GM23338 (cell line): ENCODE measurements around the gene GATAD2B. TPM values are rescaled to one million over a fixed set of nuclear protein-coding genes. Genes with fewer than 3 reads are reported as not detected.

Experiments
- ATAC-seq: fragments of 200-7000 bp; cut with Tn5 transposase; 3 replicates; pipeline ENCODE4 v1.9.1; 2020
- DNase-seq: peaks from one replicate; pipeline ENCODE4 v3.0.0-alpha.2; 2015; ENCODE audit warnings: low spot score
- H2AFZ ChIP-seq: fragments of 200-600 bp; sonication (generic); 2 replicates; pipeline ENCODE4 v1.8.0; 2016; ENCODE audit warnings: antibody characterized with exemption, mild to moderate bottlenecking, moderate library complexity
- H3F3A ChIP-seq: fragments of 200-600 bp; sonication (generic); replicated peaks from 2 replicates; pipeline ENCODE4 v1.8.0; 2017; ENCODE audit warnings: antibody characterized with exemption, mixed run types, low read depth
- H3K27ac ChIP-seq: fragments of 200-600 bp; sonication (generic); 2 replicates; pipeline ENCODE4 v1.6.1; 2016; ENCODE audit warnings: low read depth
- H3K27me3 ChIP-seq: fragments of 200-600 bp; sonication (generic); 2 replicates; pipeline ENCODE4 v1.8.0; 2016; ENCODE audit warnings: mild to moderate bottlenecking, mixed run types, moderate library complexity; ENCODE audit not compliant: insufficient read depth
- H3K36me3 ChIP-seq: fragments of 200-600 bp; sonication (generic); 2 replicates; pipeline ENCODE4 v1.8.0; 2016; ENCODE audit warnings: mild to moderate bottlenecking; ENCODE audit not compliant: insufficient read depth
- H3K4me1 ChIP-seq: fragments of 200-600 bp; sonication (generic); 2 replicates; pipeline ENCODE4 v1.8.0; 2016; ENCODE audit warnings: mild to moderate bottlenecking, moderate library complexity; ENCODE audit not compliant: insufficient read depth
- H3K4me2 ChIP-seq: fragments of 200-600 bp; sonication (generic); 2 replicates; pipeline ENCODE4 v1.7.1; 2017; ENCODE audit warnings: mixed run types
- H3K4me3 ChIP-seq: fragments of 200-600 bp; sonication (generic); 2 replicates; pipeline ENCODE4 v1.6.1; 2016; ENCODE audit warnings: mixed run types
- H3K79me2 ChIP-seq: fragments of 200-600 bp; sonication (generic); replicated peaks from 2 replicates; pipeline ENCODE4 v1.8.0; 2017; ENCODE audit warnings: mild to moderate bottlenecking; ENCODE audit not compliant: insufficient read depth
- H3K9me2 ChIP-seq: fragments of 200-600 bp; sonication (generic); 2 replicates; pipeline ENCODE4 v1.8.0; 2017; ENCODE audit not compliant: insufficient read depth
- H4K20me1 ChIP-seq: fragments of 200-600 bp; sonication (generic); replicated peaks from 2 replicates; pipeline ENCODE4 v1.8.0; 2017; ENCODE audit warnings: mild to moderate bottlenecking; ENCODE audit not compliant: insufficient read depth
- H3K27ac Mint-ChIP-seq: 2 replicates; pipeline ENCODE4 v1.8.0; 2020; ENCODE audit warnings: inconsistent platforms, mild to moderate bottlenecking, moderate library complexity, mixed read lengths
- H3K27me3 Mint-ChIP-seq: 3 replicates; pipeline ENCODE4 v1.8.0; 2022; ENCODE audit warnings: low read depth, mild to moderate bottlenecking, moderate library complexity, mixed read lengths, inconsistent platforms; ENCODE audit not compliant: insufficient read depth, poor library complexity
- H3K36me3 Mint-ChIP-seq: 3 replicates; pipeline ENCODE4 v1.8.0; 2021; ENCODE audit warnings: low read depth, mild to moderate bottlenecking, inconsistent platforms, moderate library complexity, mixed read lengths
- H3K4me1 Mint-ChIP-seq: 3 replicates; pipeline ENCODE4 v1.8.0; 2020; ENCODE audit warnings: mild to moderate bottlenecking, inconsistent platforms, mixed read lengths
- H3K4me3 Mint-ChIP-seq: 3 replicates; pipeline ENCODE4 v1.8.0; 2021; ENCODE audit warnings: moderate library complexity, mild to moderate bottlenecking, inconsistent platforms, mixed read lengths
- H3K9me3 Mint-ChIP-seq: 3 replicates; pipeline ENCODE4 v1.8.0; 2020; ENCODE audit warnings: moderate library complexity, mild to moderate bottlenecking, inconsistent platforms, mixed read lengths
- EZH2 ChIP-seq: fragments of 200-600 bp; sonication (generic); IDR thresholded peaks from one replicate; pipeline ENCODE4 v1.8.0; 2017; ENCODE audit warnings: antibody characterized with exemption, mild to moderate bottlenecking, low read depth; ENCODE audit not compliant: unreplicated experiment
- EZH2phosphoT487 ChIP-seq: fragments of 200-600 bp; sonication (generic); IDR thresholded peaks from one replicate; pipeline ENCODE4 v1.8.1; 2018; ENCODE audit warnings: antibody characterized with exemption; ENCODE audit not compliant: unreplicated experiment
- JUNB ChIP-seq: IDR thresholded peaks from one replicate; pipeline ENCODE4 v1.6.1; 2016; ENCODE audit warnings: antibody characterized with exemption; ENCODE audit not compliant: unreplicated experiment
- POLR2AphosphoS5 ChIP-seq: IDR thresholded peaks from 2 replicates; pipeline ENCODE4 v1.6.1; 2016; ENCODE audit warnings: antibody characterized with exemption, low read depth
- polyA plus RNA-seq: library from polyadenylated mRNA; unstranded; fragments of >200 nt; fragmentation: Nextera tagmentation; extraction: Ambion mirVana; gene quantifications from 2 replicates; pipeline ENCODE4 v1.2.1, GENCODE V29; 2016
- total RNA-seq: library from RNA; depleted of rRNA; stranded (reverse); fragments of >200 nt; shearing (Covaris generic); gene quantifications from 2 replicates; pipeline ENCODE4 v1.2.3, GENCODE V29; 2014
- TF ChIP-seq, protein P1 (sequence below): fragments of 250-450 bp; sonication (Bioruptor Pico); IDR thresholded peaks from 2 replicates; pipeline ENCODE4 v1.5.0; 2020; ENCODE audit warnings: mild to moderate bottlenecking, moderate library complexity

Gene GATAD2B
- total and polyA plus RNA-seq, 2 experiments from 2014 or later: 5.2 to 17.8 TPM

DNA sequence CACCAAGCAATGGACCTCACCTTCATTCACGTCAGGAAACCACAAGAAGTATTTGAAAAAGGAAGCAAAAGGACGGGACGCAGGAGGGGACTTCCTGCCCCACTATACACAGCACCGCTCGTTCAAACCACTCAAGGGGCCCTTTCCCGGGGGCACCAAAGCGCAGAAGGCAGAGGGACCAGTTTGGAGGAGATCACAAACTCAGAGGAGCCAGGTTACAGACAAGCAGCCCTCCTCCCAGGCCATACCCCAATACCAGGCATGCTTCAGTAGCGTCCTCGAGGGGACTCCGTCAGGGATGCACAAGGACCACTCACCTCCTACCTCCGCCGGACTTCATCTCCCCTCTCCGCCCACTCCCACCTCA lies 35.0 kb upstream of the GATAD2B start (continued):
- TF ChIP-seq, protein P1, sequence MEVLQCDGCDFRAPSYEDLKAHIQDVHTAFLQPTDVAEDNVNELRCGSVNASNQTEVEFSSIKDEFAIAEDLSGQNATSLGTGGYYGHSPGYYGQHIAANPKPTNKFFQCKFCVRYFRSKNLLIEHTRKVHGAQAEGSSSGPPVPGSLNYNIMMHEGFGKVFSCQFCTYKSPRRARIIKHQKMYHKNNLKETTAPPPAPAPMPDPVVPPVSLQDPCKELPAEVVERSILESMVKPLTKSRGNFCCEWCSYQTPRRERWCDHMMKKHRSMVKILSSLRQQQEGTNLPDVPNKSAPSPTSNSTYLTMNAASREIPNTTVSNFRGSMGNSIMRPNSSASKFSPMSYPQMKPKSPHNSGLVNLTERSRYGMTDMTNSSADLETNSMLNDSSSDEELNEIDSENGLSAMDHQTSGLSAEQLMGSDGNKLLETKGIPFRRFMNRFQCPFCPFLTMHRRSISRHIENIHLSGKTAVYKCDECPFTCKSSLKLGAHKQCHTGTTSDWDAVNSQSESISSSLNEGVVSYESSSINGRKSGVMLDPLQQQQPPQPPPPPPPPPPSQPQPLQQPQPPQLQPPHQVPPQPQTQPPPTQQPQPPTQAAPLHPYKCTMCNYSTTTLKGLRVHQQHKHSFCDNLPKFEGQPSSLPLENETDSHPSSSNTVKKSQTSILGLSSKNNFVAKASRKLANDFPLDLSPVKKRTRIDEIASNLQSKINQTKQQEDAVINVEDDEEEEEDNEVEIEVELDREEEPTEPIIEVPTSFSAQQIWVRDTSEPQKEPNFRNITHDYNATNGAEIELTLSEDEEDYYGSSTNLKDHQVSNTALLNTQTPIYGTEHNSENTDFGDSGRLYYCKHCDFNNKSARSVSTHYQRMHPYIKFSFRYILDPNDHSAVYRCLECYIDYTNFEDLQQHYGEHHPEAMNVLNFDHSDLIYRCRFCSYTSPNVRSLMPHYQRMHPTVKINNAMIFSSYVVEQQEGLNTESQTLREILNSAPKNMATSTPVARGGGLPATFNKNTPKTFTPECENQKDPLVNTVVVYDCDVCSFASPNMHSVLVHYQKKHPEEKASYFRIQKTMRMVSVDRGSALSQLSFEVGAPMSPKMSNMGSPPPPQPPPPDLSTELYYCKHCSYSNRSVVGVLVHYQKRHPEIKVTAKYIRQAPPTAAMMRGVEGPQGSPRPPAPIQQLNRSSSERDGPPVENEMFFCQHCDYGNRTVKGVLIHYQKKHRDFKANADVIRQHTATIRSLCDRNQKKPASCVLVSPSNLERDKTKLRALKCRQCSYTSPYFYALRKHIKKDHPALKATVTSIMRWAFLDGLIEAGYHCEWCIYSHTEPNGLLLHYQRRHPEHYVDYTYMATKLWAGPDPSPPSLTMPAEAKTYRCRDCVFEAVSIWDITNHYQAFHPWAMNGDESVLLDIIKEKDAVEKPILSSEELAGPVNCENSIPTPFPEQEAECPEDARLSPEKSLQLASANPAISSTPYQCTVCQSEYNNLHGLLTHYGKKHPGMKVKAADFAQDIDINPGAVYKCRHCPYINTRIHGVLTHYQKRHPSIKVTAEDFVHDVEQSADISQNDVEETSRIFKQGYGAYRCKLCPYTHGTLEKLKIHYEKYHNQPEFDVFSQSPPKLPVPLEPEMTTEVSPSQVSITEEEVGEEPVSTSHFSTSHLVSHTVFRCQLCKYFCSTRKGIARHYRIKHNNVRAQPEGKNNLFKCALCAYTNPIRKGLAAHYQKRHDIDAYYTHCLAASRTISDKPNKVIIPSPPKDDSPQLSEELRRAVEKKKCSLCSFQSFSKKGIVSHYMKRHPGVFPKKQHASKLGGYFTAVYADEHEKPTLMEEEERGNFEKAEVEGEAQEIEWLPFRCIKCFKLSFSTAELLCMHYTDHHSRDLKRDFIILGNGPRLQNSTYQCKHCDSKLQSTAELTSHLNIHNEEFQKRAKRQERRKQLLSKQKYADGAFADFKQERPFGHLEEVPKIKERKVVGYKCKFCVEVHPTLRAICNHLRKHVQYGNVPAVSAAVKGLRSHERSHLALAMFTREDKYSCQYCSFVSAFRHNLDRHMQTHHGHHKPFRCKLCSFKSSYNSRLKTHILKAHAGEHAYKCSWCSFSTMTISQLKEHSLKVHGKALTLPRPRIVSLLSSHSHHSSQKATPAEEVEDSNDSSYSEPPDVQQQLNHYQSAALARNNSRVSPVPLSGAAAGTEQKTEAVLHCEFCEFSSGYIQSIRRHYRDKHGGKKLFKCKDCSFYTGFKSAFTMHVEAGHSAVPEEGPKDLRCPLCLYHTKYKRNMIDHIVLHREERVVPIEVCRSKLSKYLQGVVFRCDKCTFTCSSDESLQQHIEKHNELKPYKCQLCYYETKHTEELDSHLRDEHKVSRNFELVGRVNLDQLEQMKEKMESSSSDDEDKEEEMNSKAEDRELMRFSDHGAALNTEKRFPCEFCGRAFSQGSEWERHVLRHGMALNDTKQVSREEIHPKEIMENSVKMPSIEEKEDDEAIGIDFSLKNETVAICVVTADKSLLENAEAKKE (CRISPR knock-in tag): no peak

DNA sequence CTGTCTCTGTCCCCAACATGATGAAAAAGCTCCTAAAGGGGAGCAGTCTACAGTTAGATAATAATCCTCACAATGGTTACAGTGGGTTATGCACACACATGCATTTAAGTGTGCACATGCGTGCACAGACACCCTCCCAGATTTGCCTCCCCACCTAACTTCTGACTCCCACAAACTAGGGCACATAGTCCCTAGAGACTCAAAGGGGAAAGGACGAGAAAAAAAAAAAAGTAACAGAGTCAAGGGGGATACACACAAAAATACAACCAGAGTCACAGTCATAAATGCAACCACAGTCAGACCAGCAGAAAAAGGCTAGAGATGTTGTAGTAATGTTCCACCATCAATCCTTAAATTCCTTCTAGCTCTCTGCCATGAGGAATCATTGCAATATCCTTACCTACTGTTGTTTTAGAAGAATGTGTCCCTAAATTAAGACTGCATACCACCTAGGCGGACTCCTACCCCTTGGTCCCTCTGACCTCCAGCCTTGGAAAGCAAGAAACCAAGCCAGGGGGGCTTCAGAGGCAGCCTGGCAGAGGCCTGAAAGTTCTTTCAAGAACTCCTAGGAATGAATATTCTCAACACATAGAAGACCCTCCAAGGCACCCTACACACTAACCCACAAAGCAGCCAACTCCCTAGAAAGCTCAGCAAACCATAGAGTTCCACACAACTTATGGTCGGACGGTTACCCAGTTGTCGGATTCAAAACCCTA lies 34.4 kb upstream of the GATAD2B start:
- peaks cover 3% of the 10 kb centered on the region; the same call in 2 of the 3 replicates for H3K9me3 Mint-ChIP-seq
- no peak for TF ChIP-seq EZH2
- no peak for TF ChIP-seq JUNB
- TF ChIP-seq EZH2phosphoT487: no peak
- TF ChIP-seq, protein P1 (CRISPR knock-in tag): no peak
- TF ChIP-seq POLR2AphosphoS5: no peak

More for the DNA sequence above, 34.4 kb upstream of the GATAD2B start:
- Mint-ChIP-seq H3K4me1 (peaks cover 42% of the 10 kb centered on the region), H3K27me3 (peaks cover 27% of the 10 kb centered on the region), H3K27ac (peak overlapping the region; percentile 98), H3K4me3 (peak overlapping the region; percentile 99), H3K36me3 (peaks cover 44% of the 10 kb centered on the region)
- H2AFZ ChIP-seq: no peak overlapping the region
- H3K79me2 ChIP-seq: peaks cover 64% of the 10 kb centered on the region
- H3K27me3 ChIP-seq: no peaks in the 10 kb centered on the region
- peak overlapping the region; percentile 98 for H3K4me3 ChIP-seq
- no peaks in the 10 kb centered on the region for H3K9me2 ChIP-seq
- H3K36me3 ChIP-seq: peaks cover 14% of the 10 kb centered on the region
- H3F3A ChIP-seq: peaks cover 31% of the 10 kb centered on the region
- DNase-seq (no peak), ATAC-seq (no peak)
- H3K4me1 ChIP-seq: peaks cover 25% of the 10 kb centered on the region
- H3K27ac ChIP-seq: peak overlapping the region; percentile 93
- peak overlapping the region; percentile 99 for H3K4me2 ChIP-seq
- peaks cover 28% of the 10 kb centered on the region for H4K20me1 ChIP-seq
